Peyer's patch (tissue), 4 donors: Measurements from ENCODE around the gene ZNF554.

Experiments used
- CTCF ChIP-seq, 6 experiments: fragments of 450-650 bp in 4 of 6; fragments of 200-600 bp in 2 of 6; sonication (generic) in 1 of 6; IDR thresholded peaks; one replicate each; pipeline ENCODE4 v1.5.1; 2017 to 2019; ENCODE audit warnings: antibody characterized with exemption in 6 of 6, mild to moderate bottlenecking in 3 of 6, moderate library complexity in 1 of 6
- POLR2A ChIP-seq, 2 donors: fragments of 450-650 bp; IDR thresholded peaks; one replicate each; pipeline ENCODE4 v1.5.1; 2017; ENCODE audit warnings: antibody characterized with exemption in 2 of 2, mild to moderate bottlenecking in 2 of 2, moderate library complexity in 2 of 2

- TF ChIP-seq CTCF (IDR thresholded peaks at IDR 0.05) (no peak), POLR2A (IDR thresholded peaks at IDR 0.05) (no peak)
These were observed 31.4 kb upstream of the ZNF554 start for GRCh38 chr19:2788237-2788636.
